Endometrium (tissue), 2 donors: ENCODE measurements around the gene CKLF.
A peak's percentile ranks its signal among the peaks of the same experiment; 100 is the strongest.
"Not testable (repeated sequence)": the region's sequence is repeated elsewhere in the genome, so short reads cannot be mapped to it uniquely, and the experiment has no call there.

Source experiments
- FAIRE-seq: peaks from 2 replicates; lab custom pipeline; 2012; peaks lifted over from hg19 to GRCh38; lab: Jason Lieb, UNC
- donor health status: control.
- donor health status: control.

The CKLF gene

GRCh38 chr16:66543541-66543940 is 8.8 kb upstream of the CKLF start:
- no peak for FAIRE-seq

GRCh38 chr16:66544016-66544757 is 8.2 kb upstream of the CKLF start:
- no peak for FAIRE-seq

- no peak for FAIRE-seq
These were observed 5.0 kb upstream of the CKLF start for GRCh38 chr16:66547101-66547989.

GRCh38 chr16:66548068-66548467 is 4.3 kb upstream of the CKLF start:
- FAIRE-seq = no peak

- FAIRE-seq = no peak
These were observed 3.5 kb upstream of the CKLF start for GRCh38 chr16:66548868-66549267.

GRCh38 chr16:66549284-66550131 is 2.9 kb upstream of the CKLF start, which contains the start of gene TK2:
TSS of gene TK2 (minus strand) at chr16:66550122. CDS start at chr16:66550061, 61 bp downstream.
- FAIRE-seq = no peak

- no peak for FAIRE-seq
These were observed 1.0 kb upstream of the CKLF start for GRCh38 chr16:66551348-66551759.

- no peak for FAIRE-seq
These were observed 539 bp upstream of the CKLF start for GRCh38 chr16:66551788-66552285.

GRCh38 chr16:66553223-66553622 is 847 bp downstream of the CKLF start:
- FAIRE-seq = no peak

GRCh38 chr16:66554021-66554420 is 1.6 kb downstream of the CKLF start:
- no peak for FAIRE-seq

GRCh38 chr16:66554495-66554894 is 2.1 kb downstream of the CKLF start:
- no peak for FAIRE-seq

- no peak for FAIRE-seq
These were observed 7.7 kb downstream of the CKLF start for GRCh38 chr16:66560107-66560506.

- no peak for FAIRE-seq
These were observed 9.2 kb downstream of the CKLF start for GRCh38 chr16:66561381-66562080.

GRCh38 chr16:66562409-66562808 is 10.0 kb downstream of the CKLF start:
- FAIRE-seq = peak; percentile 4

- FAIRE-seq = no peak
These were observed 10.6 kb downstream of the CKLF start for GRCh38 chr16:66562986-66563385.

- FAIRE-seq = no peak
These were observed 11.4 kb downstream of the CKLF start for GRCh38 chr16:66563574-66564334.

- no peak for FAIRE-seq
These were observed 13.9 kb downstream of the CKLF start, which contains the start of gene CMTM1 for GRCh38 chr16:66566051-66566901. TSS of gene CMTM1 (plus strand) at chr16:66566439. CDS start at chr16:66566514, 75 bp downstream.

GRCh38 chr16:66567270-66567669 is 14.9 kb downstream of the CKLF start:
- FAIRE-seq = not testable (repeated sequence)

- no peak for FAIRE-seq
These were observed 16.0 kb downstream of the CKLF start for GRCh38 chr16:66568355-66568754.

GRCh38 chr16:66569131-66569530 is 16.8 kb downstream of the CKLF start:
- no peak for FAIRE-seq
